IPS-NIHi11 (cell line): Measurements from ENCODE around the gene ELMO3.
A peak's percentile ranks its signal among the peaks of the same experiment; 100 is the strongest.

Experiments used
- DNase-seq: peaks from one replicate; pipeline ENCODE4 v3.0.0; 2012; ENCODE audit warnings: mixed read lengths, low spot score

Gene ELMO3

GRCh38 chr16:67226295-67226803 lies 27.4 kb downstream of the ELMO3 start:
- DNase-seq = no peak

- DNase-seq = peak; percentile 99
Measured at GRCh38 chr16:67226804-67227566, 28.1 kb downstream of the ELMO3 start, which contains the start of gene TMEM208. TMEM208 (plus strand) TSS chr16:67227130; CDS start chr16:67227219, 89 bp downstream.

GRCh38 chr16:67227567-67227921 lies 28.6 kb downstream of the ELMO3 start:
- no peak for DNase-seq

GRCh38 chr16:67228034-67228785 lies 29.3 kb downstream of the ELMO3 start:
- DNase-seq = no peak

GRCh38 chr16:67228905-67229304 lies 30.0 kb downstream of the ELMO3 start:
- DNase-seq = no peak

GRCh38 chr16:67229906-67230808 lies 31.2 kb downstream of the ELMO3 start:
- DNase-seq = no peak

GRCh38 chr16:67230809-67231660 lies 32.1 kb downstream of the ELMO3 start:
- DNase-seq = no peak

- no peak for DNase-seq
Measured at GRCh38 chr16:67233596-67233995, 34.7 kb downstream of the ELMO3 start.

- DNase-seq = no peak
Measured at GRCh38 chr16:67234180-67234597, 35.3 kb downstream of the ELMO3 start.

- no peak for DNase-seq
Measured at GRCh38 chr16:67235816-67236562, 37.1 kb downstream of the ELMO3 start.

- DNase-seq = peak; percentile 98
Measured at GRCh38 chr16:67236563-67237395, 37.8 kb downstream of the ELMO3 start.

- DNase-seq = no peak
Measured at GRCh38 chr16:67237396-67238277, 38.7 kb downstream of the ELMO3 start.

- no peak for DNase-seq
Measured at GRCh38 chr16:67238278-67238575, 39.3 kb downstream of the ELMO3 start.

- DNase-seq = no peak
Measured at GRCh38 chr16:67238806-67239470, 40.0 kb downstream of the ELMO3 start.

- DNase-seq = no peak
Measured at GRCh38 chr16:67240506-67240905, 41.6 kb downstream of the ELMO3 start.

- DNase-seq = peak; percentile 37
Measured at GRCh38 chr16:67241008-67241900, 42.3 kb downstream of the ELMO3 start.

GRCh38 chr16:67242138-67242730 lies 43.3 kb downstream of the ELMO3 start:
- DNase-seq = no peak
